Endodermal cell (in vitro differentiated cells): ENCODE measurements around the gene CAPZA2. TPM values are rescaled to one million over a fixed set of nuclear protein-coding genes. Genes with fewer than 3 reads are reported as not detected.

Experiments used
- DNase-seq: peaks from one replicate; pipeline ENCODE4 v3.0.0-alpha.2; 2017
- H3K27ac ChIP-seq: 2 replicates; pipeline ENCODE4 v1.5.1; 2013; ENCODE audit warnings: mild to moderate bottlenecking, low read depth, low read length, moderate library complexity
- H3K27me3 ChIP-seq: 2 replicates; pipeline ENCODE4 v1.6.1; 2013; ENCODE audit warnings: mild to moderate bottlenecking, low read length, moderate library complexity; ENCODE audit not compliant: insufficient read depth, control insufficient read depth, poor library complexity, severe bottlenecking
- H3K36me3 ChIP-seq: 2 replicates; pipeline ENCODE4 v1.7.0; 2013; ENCODE audit warnings: mild to moderate bottlenecking, low read length, moderate library complexity; ENCODE audit not compliant: control insufficient read depth, insufficient read depth
- H3K4me1 ChIP-seq: one replicate; pipeline ENCODE4 v1.7.0; 2013; ENCODE audit warnings: low read length; ENCODE audit not compliant: control insufficient read depth, insufficient read depth
- H3K4me3 ChIP-seq: 2 replicates; pipeline ENCODE4 v1.5.1; 2013; ENCODE audit warnings: mild to moderate bottlenecking, low read length, moderate library complexity
- H3K9ac ChIP-seq: 2 replicates; pipeline ENCODE4 v1.6.1; 2013; ENCODE audit warnings: mild to moderate bottlenecking, low read length, moderate library complexity; ENCODE audit not compliant: poor library complexity, severe bottlenecking; ENCODE audit errors: extremely low read depth
- H3K9me3 ChIP-seq: 2 replicates; pipeline ENCODE4 v1.6.1; 2013; ENCODE audit warnings: mild to moderate bottlenecking, low read length, moderate library complexity; ENCODE audit not compliant: control insufficient read depth
- H3K27ac Mint-ChIP-seq: 2 replicates; pipeline ENCODE4 v1.8.0; 2020; ENCODE audit warnings: mixed read lengths
- H3K27me3 Mint-ChIP-seq: 2 replicates; pipeline ENCODE4 v1.8.0; 2021; ENCODE audit warnings: mild to moderate bottlenecking, mixed read lengths; ENCODE audit not compliant: insufficient read depth
- H3K36me3 Mint-ChIP-seq: 2 replicates; pipeline ENCODE4 v1.8.0; 2020; ENCODE audit warnings: low read depth, mixed read lengths
- H3K4me1 Mint-ChIP-seq: 2 replicates; pipeline ENCODE4 v1.8.0; 2020; ENCODE audit warnings: mixed read lengths
- H3K4me3 Mint-ChIP-seq: 2 replicates; pipeline ENCODE4 v1.8.0; 2020; ENCODE audit warnings: mild to moderate bottlenecking, moderate library complexity, mixed read lengths
- H3K9me3 Mint-ChIP-seq: 2 replicates; pipeline ENCODE4 v1.8.0; 2020; ENCODE audit warnings: mild to moderate bottlenecking, mixed read lengths
- CTCF ChIP-seq: fragments of 200-600 bp; sonication (generic); conservative IDR thresholded peaks from 2 replicates; pipeline ENCODE4 v1.5.0; 2021; ENCODE audit warnings: antibody characterized with exemption, mild to moderate bottlenecking
- WGBS, 2 experiments: methylation state at CpG; one replicate each; pipeline versions ENCODE4 v1.1.5 to v1.1.7; 2013; ENCODE audit warnings: missing lambda C conversion rate in 2 of 2, mixed read lengths in 1 of 2; ENCODE audit not compliant: insufficient coverage in 1 of 2, insufficient read length in 1 of 2; 5-methylcytosine and 5-hydroxymethylcytosine counted together
- total RNA-seq, 2 donors: library from RNA; stranded (reverse); fragmentation: NEBNext Ultra II Directional in 1 of 2; extraction: Animal tissue kit (Norgen Biotek cat#: 25700) in 1 of 2; gene quantifications; 2 replicates in 1 of 2; 3 replicates in 1 of 2; pipeline ENCODE4 v1.2.1, GENCODE V29; 2021

Gene CAPZA2
- total RNA-seq, 2 donors from 2014 or later = 127 to 133 TPM

GRCh38 chr7:116967983-116968382, 105.6 kb downstream of the CAPZA2 start:
- no peaks in the 10 kb centered on the region for H3K9me3 ChIP-seq
- no peak overlapping the region for H3K9ac ChIP-seq
- H3K27ac ChIP-seq = no peak overlapping the region
- H3K4me3 ChIP-seq = no peak overlapping the region
- Mint-ChIP-seq H3K4me3 (no peak overlapping the region), H3K27me3 (peaks cover 11% of the 10 kb centered on the region), H3K9me3 (no peaks in the 10 kb centered on the region), H3K36me3 (no peaks in the 10 kb centered on the region), H3K27ac (no peak overlapping the region), H3K4me1 (peaks cover 11% of the 10 kb centered on the region)
- H3K36me3 ChIP-seq = no peaks in the 10 kb centered on the region
- no peak for DNase-seq
- H3K4me1 ChIP-seq = no peaks in the 10 kb centered on the region
- no peak for TF ChIP-seq CTCF
- H3K27me3 ChIP-seq = peaks cover 10% of the 10 kb centered on the region
- WGBS, 2 experiments = 88% methylated on average over 1 of the region's 1 CpG; no CpG with 5 or more reads in 1 of the 2 experiments

- no peaks in the 10 kb centered on the region for H3K36me3 Mint-ChIP-seq
- peak; percentile 18 for TF ChIP-seq CTCF
- no peak overlapping the region for H3K4me3 Mint-ChIP-seq
- no peak overlapping the region for H3K27ac Mint-ChIP-seq
- Histone ChIP-seq H3K9me3 (no peaks in the 10 kb centered on the region), H3K27ac (no peak overlapping the region), H3K9ac (no peak overlapping the region), H3K36me3 (no peaks in the 10 kb centered on the region), H3K27me3 (peaks cover 13% of the 10 kb centered on the region), H3K4me3 (no peak overlapping the region), H3K4me1 (no peaks in the 10 kb centered on the region)
- no peaks in the 10 kb centered on the region for H3K9me3 Mint-ChIP-seq
- H3K4me1 Mint-ChIP-seq = peaks cover 11% of the 10 kb centered on the region
- peaks cover 11% of the 10 kb centered on the region for H3K27me3 Mint-ChIP-seq
- DNase-seq = no peak
These were observed 106.2 kb downstream of the CAPZA2 start for GRCh38 chr7:116968631-116969030.

- H3K4me3 ChIP-seq = no peak overlapping the region
- H3K27me3 Mint-ChIP-seq = peaks cover 11% of the 10 kb centered on the region
- H3K27ac ChIP-seq = no peak overlapping the region
- H3K9me3 ChIP-seq = no peaks in the 10 kb centered on the region
- H3K4me3 Mint-ChIP-seq = no peak overlapping the region
- DNase-seq = no peak
- no peaks in the 10 kb centered on the region for H3K9me3 Mint-ChIP-seq
- TF ChIP-seq CTCF = no peak
- H3K4me1 Mint-ChIP-seq = peaks cover 11% of the 10 kb centered on the region
- H3K36me3 Mint-ChIP-seq = no peaks in the 10 kb centered on the region
- peaks cover 13% of the 10 kb centered on the region for H3K27me3 ChIP-seq
- no peak overlapping the region for H3K27ac Mint-ChIP-seq
- H3K4me1 ChIP-seq = no peaks in the 10 kb centered on the region
- no peak overlapping the region for H3K9ac ChIP-seq
- 88 to 100% methylated on average over 2 to 3 of the region's 3 CpGs for WGBS, 2 experiments
- no peaks in the 10 kb centered on the region for H3K36me3 ChIP-seq
These were observed 107.0 kb downstream of the CAPZA2 start for GRCh38 chr7:116969371-116969902.
